IPS-15b (cell line): ENCODE results near the gene TNFAIP2.
"Not testable (repeated sequence)": the region's sequence is repeated elsewhere in the genome, so short reads cannot be mapped to it uniquely, and the experiment has no call there.

Experiments
- H3K27me3 ChIP-seq: one replicate; pipeline ENCODE4 v1.6.1; 2013; ENCODE audit warnings: low read length; ENCODE audit not compliant: control insufficient read depth, insufficient read depth
- H3K36me3 ChIP-seq: one replicate; pipeline ENCODE4 v1.6.1; 2013; ENCODE audit warnings: low read length; ENCODE audit not compliant: control insufficient read depth, insufficient read depth
- H3K4me1 ChIP-seq: one replicate; pipeline ENCODE4 v1.6.1; 2013; ENCODE audit warnings: mild to moderate bottlenecking, low read length; ENCODE audit not compliant: control insufficient read depth, insufficient read depth
- H3K4me3 ChIP-seq: one replicate; pipeline ENCODE4 v1.5.1; 2013; ENCODE audit warnings: low read depth, low read length
- H3K9ac ChIP-seq: one replicate; pipeline ENCODE4 v1.6.1; 2013; ENCODE audit warnings: low read depth, mild to moderate bottlenecking, low read length
- H3K9me3 ChIP-seq: one replicate; pipeline ENCODE4 v1.6.1; 2013; ENCODE audit warnings: mild to moderate bottlenecking, low read length; ENCODE audit not compliant: control insufficient read depth, insufficient read depth

Gene TNFAIP2

GRCh38 chr14:103151270-103151945 is 28.1 kb downstream of the TNFAIP2 start:
- Histone ChIP-seq H3K4me1 (no peaks in the 10 kb centered on the region), H3K9me3 (no peaks in the 10 kb centered on the region), H3K27me3 (no peaks in the 10 kb centered on the region), H3K9ac (no peak overlapping the region), H3K4me3 (no peak overlapping the region), H3K36me3 (no peaks in the 10 kb centered on the region)

- H3K4me1 ChIP-seq = no peaks in the 10 kb centered on the region
- no peaks in the 10 kb centered on the region for H3K36me3 ChIP-seq
- no peak overlapping the region for H3K4me3 ChIP-seq
- H3K9ac ChIP-seq = no peak overlapping the region
- no peaks in the 10 kb centered on the region for H3K9me3 ChIP-seq
- peaks cover 2% of the 10 kb centered on the region for H3K27me3 ChIP-seq
These were observed 31.7 kb downstream of the TNFAIP2 start for GRCh38 chr14:103155010-103155409.

GRCh38 chr14:103155416-103155815 is 32.2 kb downstream of the TNFAIP2 start:
- not testable (repeated sequence) for H3K4me1 ChIP-seq, H3K9ac ChIP-seq, H3K36me3 ChIP-seq, H3K9me3 ChIP-seq, H3K4me3 ChIP-seq, H3K27me3 ChIP-seq

GRCh38 chr14:103155826-103156394 is 32.6 kb downstream of the TNFAIP2 start:
- H3K27me3 ChIP-seq = peaks cover 2% of the 10 kb centered on the region
- no peaks in the 10 kb centered on the region for H3K9me3 ChIP-seq
- no peaks in the 10 kb centered on the region for H3K36me3 ChIP-seq
- H3K9ac ChIP-seq = no peak overlapping the region
- no peaks in the 10 kb centered on the region for H3K4me1 ChIP-seq
- H3K4me3 ChIP-seq = no peak overlapping the region

- no peaks in the 10 kb centered on the region for H3K9me3 ChIP-seq
- peaks cover 2% of the 10 kb centered on the region for H3K27me3 ChIP-seq
- H3K36me3 ChIP-seq = no peaks in the 10 kb centered on the region
- H3K4me1 ChIP-seq = no peaks in the 10 kb centered on the region
- no peak overlapping the region for H3K9ac ChIP-seq
- H3K4me3 ChIP-seq = no peak overlapping the region
These were observed 33.6 kb downstream of the TNFAIP2 start for GRCh38 chr14:103156651-103157378.

GRCh38 chr14:103157969-103158368 is 34.7 kb downstream of the TNFAIP2 start:
- Histone ChIP-seq H3K9ac (no peak overlapping the region), H3K9me3 (no peaks in the 10 kb centered on the region), H3K36me3 (no peaks in the 10 kb centered on the region), H3K4me1 (no peaks in the 10 kb centered on the region), H3K27me3 (peaks cover 2% of the 10 kb centered on the region), H3K4me3 (no peak overlapping the region)

- H3K4me1 ChIP-seq = no peaks in the 10 kb centered on the region
These were observed 35.4 kb downstream of the TNFAIP2 start for GRCh38 chr14:103158688-103159087.

GRCh38 chr14:103160321-103161053 is 37.2 kb downstream of the TNFAIP2 start:
- Histone ChIP-seq H3K27me3 (peaks cover 2% of the 10 kb centered on the region), H3K36me3 (no peaks in the 10 kb centered on the region), H3K4me3 (no peak overlapping the region), H3K9ac (no peak overlapping the region), H3K4me1 (no peaks in the 10 kb centered on the region), H3K9me3 (no peaks in the 10 kb centered on the region)

More at GRCh38 chr14:103158688-103159087, 35.4 kb downstream of the TNFAIP2 start:
- Histone ChIP-seq H3K27me3 (peaks cover 2% of the 10 kb centered on the region), H3K9ac (no peak overlapping the region), H3K9me3 (no peaks in the 10 kb centered on the region), H3K36me3 (no peaks in the 10 kb centered on the region), H3K4me3 (no peak overlapping the region)

- H3K27me3 ChIP-seq = peaks cover 2% of the 10 kb centered on the region
- no peaks in the 10 kb centered on the region for H3K4me1 ChIP-seq
- H3K9ac ChIP-seq = no peak overlapping the region
- no peaks in the 10 kb centered on the region for H3K36me3 ChIP-seq
- no peak overlapping the region for H3K4me3 ChIP-seq
- H3K9me3 ChIP-seq = no peaks in the 10 kb centered on the region
These were observed 37.8 kb downstream of the TNFAIP2 start for GRCh38 chr14:103161054-103161397.

GRCh38 chr14:103163199-103163598 is 39.9 kb downstream of the TNFAIP2 start:
- Histone ChIP-seq H3K36me3 (no peaks in the 10 kb centered on the region), H3K9me3 (no peaks in the 10 kb centered on the region), H3K4me1 (no peaks in the 10 kb centered on the region), H3K27me3 (no peaks in the 10 kb centered on the region), H3K9ac (no peak overlapping the region), H3K4me3 (no peak overlapping the region)

GRCh38 chr14:103164006-103164405 is 40.7 kb downstream of the TNFAIP2 start:
- Histone ChIP-seq H3K4me3 (no peak overlapping the region), H3K4me1 (no peaks in the 10 kb centered on the region), H3K9ac (no peak overlapping the region), H3K27me3 (no peaks in the 10 kb centered on the region), H3K36me3 (no peaks in the 10 kb centered on the region), H3K9me3 (peaks cover 5% of the 10 kb centered on the region)
